Measurements from ENCODE around the gene SLC22A8.

- TF ChIP-seq CTCF (IDR thresholded peaks at IDR 0.05) (no peak), EZH2 (IDR thresholded peaks at IDR 0.05; ENCODE audit: borderline replicate concordance, insufficient read depth, low read depth, low read length, poor library complexity, severe bottlenecking) (no peak)
These were observed 19.4 kb downstream of the SLC22A8 start for GRCh38 chr11:62996271-62996670.
